ENCODE results near the gene BRD2. TPM values are rescaled to one million over a fixed set of nuclear protein-coding genes. Genes with fewer than 3 reads are reported as not detected.

BRD2 gene
- total RNA-seq, 1 experiment from 2014 or later: 252 TPM

GRCh38 chr6:32979720-32980487 lies 11.5 kb downstream of the BRD2 start:
- Histone ChIP-seq H3K14ac (ENCODE audit: insufficient read depth, low read length) (no peak overlapping the region), H3K9me3 (ENCODE audit: control insufficient read depth, low read depth, low read length) (no peaks in the 10 kb centered on the region), H3K4me1 (ENCODE audit: insufficient read depth, low read length) (no peaks in the 10 kb centered on the region), H3K27me3 (ENCODE audit: insufficient read depth, low read length) (no peaks in the 10 kb centered on the region), H3K4ac (ENCODE audit: low read depth, low read length) (no peak overlapping the region), H3K4me2 (ENCODE audit: insufficient read depth, insufficient read length, low read length) (no peak overlapping the region), H2BK12ac (ENCODE audit: insufficient read length, low read depth, low read length) (no peak overlapping the region), H2BK5ac (ENCODE audit: insufficient read length, low read length) (no peak overlapping the region), H2BK15ac (ENCODE audit: low read depth, low read length) (no peak overlapping the region), H2BK20ac (ENCODE audit: low read depth, low read length, poor library complexity, severe bottlenecking) (no peak overlapping the region), H3K79me2 (ENCODE audit: insufficient read depth, low read length) (peaks cover 15% of the 10 kb centered on the region), H4K8ac (replicated peaks; ENCODE audit: insufficient read length, low read depth, low read length) (no peak overlapping the region), H3K23ac (ENCODE audit: insufficient read length, low read depth, low read length) (no peak overlapping the region), H2AFZ (ENCODE audit: low read length) (no peak overlapping the region), H3K27ac (ENCODE audit: insufficient read length, low read depth, low read length) (no peak overlapping the region), H4K20me1 (ENCODE audit: control insufficient read depth, insufficient read depth, insufficient read length) (no peaks in the 10 kb centered on the region), H3T11ph (ENCODE audit: low read length) (no peak overlapping the region), H4K5ac (ENCODE audit: insufficient read length, low read depth, low read length) (no peak overlapping the region), H4K91ac (ENCODE audit: insufficient read length, low read depth, low read length) (no peak overlapping the region), H2AK5ac (ENCODE audit: insufficient read length, low read length) (no peak overlapping the region), H3K79me1 (ENCODE audit: insufficient read depth, low read depth, low read length, poor library complexity, severe bottlenecking) (peaks cover 20% of the 10 kb centered on the region), H3K18ac (ENCODE audit: insufficient read length, low read depth, low read length) (no peak overlapping the region), H3K23me2 (ENCODE audit: insufficient read length, low read depth, low read length, poor library complexity, severe bottlenecking) (no peaks in the 10 kb centered on the region), H2BK120ac (ENCODE audit: low read depth, low read length, poor library complexity, severe bottlenecking) (no peak overlapping the region), H3K9ac (ENCODE audit: extremely low read depth, insufficient read length, low read length) (no peak overlapping the region), H3K56ac (ENCODE audit: insufficient read length, low read depth, low read length) (no peak overlapping the region)
- Mint-ChIP-seq H3K4me1 (peaks cover 23 to 55% of the 10 kb centered on the region in 2 experiments), H3K9me3 (no peaks in the 10 kb centered on the region), H3K36me3 (ENCODE audit: insufficient read depth in 1 of 3, low read depth in 3 of 3) (peaks cover 66 to 74% (median 68%) of the 10 kb centered on the region in 3 experiments), H3K4me3 (peak overlapping the region in 1 of 2 experiments; percentile 24; a peak in 1 of 5 replicates), H3K27me3 (ENCODE audit: low read depth) (no peaks in the 10 kb centered on the region; the same call in none of the 2 replicates), H3K27ac (peak overlapping the region in 1 of 3 experiments; percentile 84; a peak in 2 of 7 replicates)
- no CpG with 5 or more reads among the region's 12 CpGs for WGBS (ENCODE audit: extremely low coverage, insufficient read length, low lambda C conversion rate)
- TF ChIP-seq, protein P1, sequence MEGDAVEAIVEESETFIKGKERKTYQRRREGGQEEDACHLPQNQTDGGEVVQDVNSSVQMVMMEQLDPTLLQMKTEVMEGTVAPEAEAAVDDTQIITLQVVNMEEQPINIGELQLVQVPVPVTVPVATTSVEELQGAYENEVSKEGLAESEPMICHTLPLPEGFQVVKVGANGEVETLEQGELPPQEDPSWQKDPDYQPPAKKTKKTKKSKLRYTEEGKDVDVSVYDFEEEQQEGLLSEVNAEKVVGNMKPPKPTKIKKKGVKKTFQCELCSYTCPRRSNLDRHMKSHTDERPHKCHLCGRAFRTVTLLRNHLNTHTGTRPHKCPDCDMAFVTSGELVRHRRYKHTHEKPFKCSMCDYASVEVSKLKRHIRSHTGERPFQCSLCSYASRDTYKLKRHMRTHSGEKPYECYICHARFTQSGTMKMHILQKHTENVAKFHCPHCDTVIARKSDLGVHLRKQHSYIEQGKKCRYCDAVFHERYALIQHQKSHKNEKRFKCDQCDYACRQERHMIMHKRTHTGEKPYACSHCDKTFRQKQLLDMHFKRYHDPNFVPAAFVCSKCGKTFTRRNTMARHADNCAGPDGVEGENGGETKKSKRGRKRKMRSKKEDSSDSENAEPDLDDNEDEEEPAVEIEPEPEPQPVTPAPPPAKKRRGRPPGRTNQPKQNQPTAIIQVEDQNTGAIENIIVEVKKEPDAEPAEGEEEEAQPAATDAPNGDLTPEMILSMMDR (conservative IDR thresholded peaks at IDR 0.05): no peak
- DNase-seq: no peak
